Astrocyte of the spinal cord (primary cell): ENCODE measurements around the gene PLPP7.

Experiments used
- DNase-seq: peaks from one replicate; pipeline ENCODE4 v3.0.0; 2011; ENCODE audit warnings: low read depth, low spot score
- H3K4me3 ChIP-seq: 2 replicates; pipeline ENCODE4 v1.5.1; 2011; ENCODE audit warnings: low read depth, mild to moderate bottlenecking, low read length, moderate library complexity
- CTCF ChIP-seq: IDR thresholded peaks from 2 replicates; pipeline ENCODE4 v1.5.1; 2012; ENCODE audit warnings: low read depth, mild to moderate bottlenecking, low read length, inconsistent platforms
- in situ Hi-C: cut with HindIII; loops from 2 replicates; pipeline ENCODE4 v1.10.0; 2017; ENCODE audit warnings: low sequenced_read_pairs

PLPP7 gene

GRCh38 chr9:131298816-131299215 is 9.3 kb downstream of the PLPP7 start:
- DNase-seq = no peak
- no peak overlapping the region for H3K4me3 ChIP-seq
- no peak for TF ChIP-seq CTCF
- in situ Hi-C loops = no loop called here

GRCh38 chr9:131299346-131299960 is 9.9 kb downstream of the PLPP7 start:
- H3K4me3 ChIP-seq = no peak overlapping the region
- no peak for TF ChIP-seq CTCF
- DNase-seq = no peak
- in situ Hi-C loops = no loop called here

- no peak for DNase-seq
- H3K4me3 ChIP-seq = no peak overlapping the region
- in situ Hi-C loops = no loop called here
- TF ChIP-seq CTCF = no peak
These were observed 10.4 kb downstream of the PLPP7 start for GRCh38 chr9:131299961-131300347.

GRCh38 chr9:131300444-131300843 is 10.9 kb downstream of the PLPP7 start:
- no peak for DNase-seq
- in situ Hi-C loops = no loop called here
- no peak for TF ChIP-seq CTCF
- H3K4me3 ChIP-seq = no peak overlapping the region

- in situ Hi-C loops = no loop called here
- TF ChIP-seq CTCF = no peak
- no peak for DNase-seq
These were observed 12.9 kb downstream of the PLPP7 start for GRCh38 chr9:131302244-131303075.

GRCh38 chr9:131303381-131304321 is 14.1 kb downstream of the PLPP7 start:
- in situ Hi-C loops = no loop called here
- no peak for DNase-seq
- TF ChIP-seq CTCF = no peak
- no peak overlapping the region for H3K4me3 ChIP-seq

More at GRCh38 chr9:131302244-131303075, 12.9 kb downstream of the PLPP7 start:
- no peak overlapping the region for H3K4me3 ChIP-seq
